Stimulated activated CD8-positive, alpha-beta memory T cell treated with anti-CD3 and anti-CD28 coated beads, Interleukin-7, amount 100 ng/mL, for 4 hours (primary cell): ENCODE measurements around the gene CTNND2.

Experiments used
- DNase-seq, 2 donors: peaks; one replicate each; pipeline ENCODE4 v3.0.0-alpha.2; 2020; ENCODE audit warnings: low read depth in 2 of 2

The CTNND2 gene

DNA sequence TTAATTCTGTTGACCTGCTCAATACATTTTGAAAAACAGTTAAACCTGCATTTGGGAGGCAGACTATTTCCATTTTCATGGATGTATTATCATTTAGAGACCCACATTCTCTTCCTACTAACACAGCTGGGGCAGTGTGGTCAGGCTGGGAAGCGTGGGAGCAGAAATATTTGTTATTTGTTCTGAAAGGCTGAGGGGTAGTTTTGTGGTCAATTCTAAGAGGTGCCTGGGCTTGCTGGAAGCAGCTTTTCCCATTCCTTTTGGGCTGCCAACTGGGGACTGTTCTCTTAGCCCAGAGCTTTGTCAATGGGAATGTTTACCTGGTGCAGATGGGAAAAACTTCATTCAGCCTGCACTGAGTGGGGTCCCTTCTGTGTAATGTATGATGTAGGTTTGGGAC lies 971.8 kb downstream of the CTNND2 start:
- DNase-seq = no peak

DNA sequence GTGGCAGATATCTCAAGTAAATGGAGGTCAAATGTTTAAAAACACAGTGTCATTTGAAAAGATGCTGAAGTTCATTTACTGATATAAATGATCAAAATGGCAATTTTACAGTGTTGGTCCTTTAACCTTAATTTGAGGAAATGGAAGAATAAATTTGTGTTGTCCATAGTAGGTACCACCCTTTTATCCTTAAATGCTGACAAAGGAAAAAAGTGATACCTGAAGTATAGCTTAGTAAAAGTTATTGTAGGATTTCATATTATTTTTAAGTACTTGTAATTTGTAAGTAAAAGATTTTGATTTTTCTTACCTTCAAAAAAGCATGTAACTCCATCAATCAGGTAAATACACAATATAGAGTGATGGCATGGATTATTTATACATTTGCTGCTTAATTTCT lies 976.6 kb downstream of the CTNND2 start:
- DNase-seq = no peak

DNA sequence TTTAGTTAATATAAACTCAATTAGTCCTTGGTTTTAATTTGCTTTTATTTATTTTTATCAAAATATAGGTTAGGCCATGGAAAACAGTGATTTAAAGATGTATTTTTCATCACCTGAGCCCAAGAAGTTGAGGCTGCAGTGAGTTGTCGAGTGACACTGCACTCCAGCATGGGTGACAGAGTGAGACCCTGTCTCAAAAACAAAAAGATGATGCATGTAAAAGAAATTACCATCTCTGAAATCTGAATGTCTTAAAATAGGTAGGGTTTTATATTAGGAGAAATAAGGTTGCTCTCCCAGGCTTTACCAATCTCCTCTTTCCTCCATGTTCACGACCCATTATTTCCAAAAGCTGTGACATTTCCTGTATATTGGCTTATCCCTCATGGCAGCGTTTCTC lies 980.9 kb downstream of the CTNND2 start:
- DNase-seq = no peak
